Common myeloid progenitor, CD34-positive (primary cell): ENCODE results near the gene PTPRE.

Experiments used
- CTCF ChIA-PET: fragments of 350-600 bp; sonication (Branson Sonifier 250); formaldehyde crosslinking; loops from one replicate; lab custom pipeline; 2021; ENCODE audit warnings: antibody characterized with exemption; lab: Charles Lee
- POLR2A ChIA-PET: fragments of 350-600 bp; sonication (Branson Sonifier 250); formaldehyde crosslinking; loops from one replicate; lab custom pipeline; 2021; ENCODE audit warnings: antibody characterized with exemption; lab: Charles Lee
- DNase-seq, 3 donors: peaks; one replicate each; pipeline versions ENCODE4 v3.0.0 to v3.0.0-alpha.2; 2013
- H3K27ac ChIP-seq, 2 experiments: 1 replicate in 1 of 2; 2 replicates in 1 of 2; pipeline ENCODE4 v1.7.0; 2013; ENCODE audit warnings: inconsistent platforms in 2 of 2, low read length in 2 of 2, mild to moderate bottlenecking in 2 of 2, low read depth in 1 of 2, moderate library complexity in 1 of 2; ENCODE audit not compliant: severe bottlenecking in 2 of 2, insufficient read depth in 1 of 2, poor library complexity in 1 of 2
- H3K27me3 ChIP-seq, 5 experiments: replicated peaks in 2 of 5; 1 replicate in 3 of 5; 2 replicates in 2 of 5; pipeline versions ENCODE4 v1.6.1 to v1.7.0; 2013; ENCODE audit warnings: low read length in 4 of 5, mild to moderate bottlenecking in 2 of 5, moderate library complexity in 2 of 5, inconsistent platforms in 1 of 5; ENCODE audit not compliant: insufficient read depth in 5 of 5, control insufficient read depth in 4 of 5
- H3K36me3 ChIP-seq, 4 experiments: 1 replicate in 2 of 4; 2 replicates in 2 of 4; pipeline versions ENCODE4 v1.6.1 to v1.7.0; 2013; ENCODE audit warnings: low read length in 3 of 4, control low read depth in 1 of 4, mild to moderate bottlenecking in 1 of 4; ENCODE audit not compliant: control insufficient read depth in 4 of 4, insufficient read depth in 4 of 4
- H3K4me1 ChIP-seq, 4 experiments: 1 replicate in 3 of 4; 2 replicates in 1 of 4; pipeline versions ENCODE4 v1.6.1 to v1.7.1; 2013; ENCODE audit warnings: low read length in 3 of 4, mild to moderate bottlenecking in 3 of 4, control low read depth in 1 of 4, inconsistent platforms in 1 of 4, moderate library complexity in 1 of 4; ENCODE audit not compliant: control insufficient read depth in 4 of 4, insufficient read depth in 4 of 4; ENCODE audit errors: control extremely low read depth in 1 of 4
- H3K4me3 ChIP-seq, 7 experiments: 1 replicate in 4 of 7; 2 replicates in 3 of 7; pipeline versions ENCODE4 v1.5.1 to v1.7.0; 2013; ENCODE audit warnings: mild to moderate bottlenecking in 7 of 7, low read length in 6 of 7, moderate library complexity in 6 of 7, inconsistent platforms in 2 of 7, low read depth in 2 of 7, control low read depth in 1 of 7; ENCODE audit not compliant: insufficient read depth in 4 of 7, control insufficient read depth in 1 of 7; ENCODE audit errors: extremely low read depth in 1 of 7
- H3K9me3 ChIP-seq, 5 experiments: 1 replicate in 4 of 5; 2 replicates in 1 of 5; pipeline versions ENCODE4 v1.6.1 to v1.7.1; 2013; ENCODE audit warnings: low read length in 4 of 5, mild to moderate bottlenecking in 2 of 5, inconsistent platforms in 1 of 5, low read depth in 1 of 5, moderate library complexity in 1 of 5; ENCODE audit not compliant: control insufficient read depth in 4 of 5, insufficient read depth in 2 of 5; ENCODE audit errors: control extremely low read depth in 1 of 5
- WGBS: methylation state at CpG from one replicate; pipeline ENCODE4 v1.1.5; 2013; ENCODE audit not compliant: insufficient coverage; 5-methylcytosine and 5-hydroxymethylcytosine counted together

Gene PTPRE

GRCh38 chr10:128116851-128117615 is 210.1 kb downstream of the PTPRE start:
- no peak overlapping the region for H3K27ac ChIP-seq
- no peak for DNase-seq
- H3K9me3 ChIP-seq: no peaks in the 10 kb centered on the region
- ChIA-PET CTCF (interaction anchor here (1.0 to 1.4 kb wide), 2 partner anchors 9 kb away, joined by 4 to 5 read pairs; partner anchors contain the start of gene MKI67), POLR2A (no interaction called here)
- H3K4me1 ChIP-seq: no peaks in the 10 kb centered on the region
- no peak overlapping the region for H3K4me3 ChIP-seq
- peaks cover 35 to 82% (median 55%) of the 10 kb centered on the region in 4 experiments for H3K36me3 ChIP-seq
- H3K27me3 ChIP-seq: no peaks in the 10 kb centered on the region
- 98% methylated on average over 5 of the region's 13 CpGs for WGBS

- H3K27me3 ChIP-seq: no peaks in the 10 kb centered on the region
- CTCF ChIA-PET: interaction anchor here (1.0 to 1.4 kb wide), 4 partner anchors 9 to 46 kb away, joined by 3 to 4 read pairs (median 4); no protein-coding TSS in a partner anchor
- 94% methylated on average over 3 of the region's 5 CpGs for WGBS
- no peak overlapping the region for H3K4me3 ChIP-seq
- peaks cover 2 to 30% (median 21%) of the 10 kb centered on the region in 4 experiments for H3K4me1 ChIP-seq
- H3K36me3 ChIP-seq: peaks cover 10 to 44% (median 18%) of the 10 kb centered on the region in 4 experiments
- DNase-seq: no peak
- POLR2A ChIA-PET: no interaction called here
- H3K9me3 ChIP-seq: no peaks in the 10 kb centered on the region
- no peak overlapping the region for H3K27ac ChIP-seq
Measured at GRCh38 chr10:128121750-128122412, 215.0 kb downstream of the PTPRE start.

GRCh38 chr10:128122931-128123330 is 216.0 kb downstream of the PTPRE start:
- Histone ChIP-seq H3K27ac (no peak overlapping the region), H3K4me1 (peaks cover 2 to 36% (median 24%) of the 10 kb centered on the region in 4 experiments), H3K4me3 (no peak overlapping the region), H3K36me3 (peaks cover 10 to 37% (median 14%) of the 10 kb centered on the region in 4 experiments), H3K9me3 (no peaks in the 10 kb centered on the region), H3K27me3 (no peaks in the 10 kb centered on the region)
- DNase-seq: peak in 1 of 3 donors; percentile 4
- no CpG with 5 or more reads among the region's 2 CpGs for WGBS
- ChIA-PET POLR2A (no interaction called here), CTCF (interaction anchor here (1.0 to 1.4 kb wide), 5 partner anchors 10 to 53 kb away, joined by 3 to 4 read pairs (median 3); no protein-coding TSS in a partner anchor)

GRCh38 chr10:128123846-128124245 is 216.9 kb downstream of the PTPRE start:
- Histone ChIP-seq H3K36me3 (peaks cover 6 to 31% (median 8%) of the 10 kb centered on the region in 4 experiments), H3K4me3 (peak overlapping the region in 1 of 7 experiments; percentile 89), H3K4me1 (peaks cover 2 to 36% (median 24%) of the 10 kb centered on the region in 4 experiments), H3K27me3 (no peaks in the 10 kb centered on the region), H3K27ac (no peak overlapping the region), H3K9me3 (no peaks in the 10 kb centered on the region)
- no peak for DNase-seq
- ChIA-PET POLR2A (no interaction called here), CTCF (interaction anchor here (0.6 to 1.1 kb wide), 3 partner anchors 42 to 245 kb away, joined by 3 read pairs; no protein-coding TSS in a partner anchor)

- Histone ChIP-seq H3K36me3 (peaks cover 0 to 20% (median 3%) of the 10 kb centered on the region in 4 experiments), H3K9me3 (no peaks in the 10 kb centered on the region), H3K27me3 (no peaks in the 10 kb centered on the region), H3K4me3 (peak overlapping the region in 6 of 7 experiments; percentile 77 to 89 (median 86)), H3K4me1 (peaks cover 2 to 36% (median 24%) of the 10 kb centered on the region in 4 experiments), H3K27ac (peak overlapping the region in 1 of 2 experiments; percentile 34)
- CTCF ChIA-PET: interaction anchor here (1.0 to 1.4 kb wide), 4 partner anchors 8 to 26 kb away, joined by 3 to 5 read pairs (median 4); no protein-coding TSS in a partner anchor
- WGBS: 62% methylated on average over 4 of the region's 11 CpGs
- POLR2A ChIA-PET: no interaction called here
- DNase-seq: peak in 1 of 3 donors; percentile 12
Measured at GRCh38 chr10:128124813-128125403, 218.0 kb downstream of the PTPRE start.

- DNase-seq: peak in 2 of 3 donors; percentile 22 to 33
- H3K36me3 ChIP-seq: peaks cover 0 to 17% (median 2%) of the 10 kb centered on the region in 4 experiments
- peak overlapping the region; percentile 77 to 89 (median 85) for H3K4me3 ChIP-seq
- WGBS: 1% methylated on average over 29 of the region's 33 CpGs
- ChIA-PET CTCF (interaction anchor here (1.0 to 1.4 kb wide), 4 partner anchors 9 to 25 kb away, joined by 3 to 5 read pairs (median 4); no protein-coding TSS in a partner anchor), POLR2A (no interaction called here)
- H3K4me1 ChIP-seq: peaks cover 2 to 36% (median 24%) of the 10 kb centered on the region in 4 experiments
- H3K27ac ChIP-seq: peak overlapping the region in 1 of 2 experiments; percentile 34
- H3K27me3 ChIP-seq: no peaks in the 10 kb centered on the region
- no peaks in the 10 kb centered on the region for H3K9me3 ChIP-seq
Measured at GRCh38 chr10:128125416-128125943, 218.6 kb downstream of the PTPRE start.
